T-cell (primary cell): ENCODE data around the gene ATR. TPM values are rescaled to one million over a fixed set of nuclear protein-coding genes. Genes with fewer than 3 reads are reported as not detected.
"Not testable (repeated sequence)": the region's sequence is repeated elsewhere in the genome, so short reads cannot be mapped to it uniquely, and the experiment has no call there.

ENCODE experiments used
- ATAC-seq, 4 experiments: fragments of 200-7000 bp in 3 of 4; fragments of 150-1000 bp in 1 of 4; cut with Tn5 transposase; replicated peaks in 1 of 4; 1 replicate in 3 of 4; 2 replicates in 1 of 4; pipeline ENCODE4 v1.10.0; 2021; ENCODE audit warnings: moderate library complexity in 3 of 4, mild to moderate bottlenecking in 2 of 4, moderate number of reproducible peaks in 1 of 4
- CTCF ChIA-PET, 2 donors: fragments of 300-600 bp; sonication (Branson Sonifier 250); formaldehyde crosslinking; loops; one replicate each; lab custom pipeline; 2022; ENCODE audit warnings: antibody characterized with exemption in 2 of 2; lab: Charles Lee
- POLR2A ChIA-PET, 2 donors: fragments of 300-600 bp; sonication (Branson Sonifier 250); formaldehyde crosslinking; loops; one replicate each; lab custom pipeline; 2022; ENCODE audit warnings: antibody characterized with exemption in 2 of 2; lab: Charles Lee
- DNase-seq, 35 experiments: peaks; one replicate each; pipeline versions ENCODE4 v3.0.0 to v3.0.0-alpha.2; 2013 to 2023
- H3K27ac ChIP-seq: one replicate; pipeline ENCODE4 v1.5.1; 2013; ENCODE audit warnings: low read length
- H3K27me3 ChIP-seq, 2 experiments: replicated peaks in 1 of 2; 1 replicate in 1 of 2; 2 replicates in 1 of 2; pipeline versions ENCODE4 v1.6.1 to v1.7.0; 2013; ENCODE audit warnings: low read length in 1 of 2, mixed read lengths in 1 of 2; ENCODE audit not compliant: control insufficient read depth in 2 of 2, insufficient read depth in 2 of 2; ENCODE audit errors: extremely low read depth in 1 of 2
- H3K36me3 ChIP-seq, 2 donors: 1 replicate in 1 of 2; 2 replicates in 1 of 2; pipeline versions ENCODE4 v1.6.1 to v1.7.0; 2013; ENCODE audit warnings: low read length in 1 of 2; ENCODE audit not compliant: control insufficient read depth in 2 of 2, insufficient read depth in 1 of 2; ENCODE audit errors: extremely low read depth in 1 of 2
- H3K4me1 ChIP-seq, 2 experiments: 1 replicate in 1 of 2; 2 replicates in 1 of 2; pipeline versions ENCODE4 v1.6.1 to v1.7.0; 2013; ENCODE audit warnings: low read length in 2 of 2, mixed read lengths in 1 of 2; ENCODE audit not compliant: insufficient read depth in 2 of 2, control insufficient read depth in 1 of 2; ENCODE audit errors: extremely low read depth in 1 of 2
- H3K4me3 ChIP-seq, 2 donors: 1 replicate in 1 of 2; 2 replicates in 1 of 2; pipeline versions ENCODE4 v1.5.1 to v1.7.0; 2013; ENCODE audit warnings: mild to moderate bottlenecking in 2 of 2, low read length in 1 of 2, moderate library complexity in 1 of 2; ENCODE audit not compliant: control insufficient read depth in 1 of 2; ENCODE audit errors: extremely low read depth in 1 of 2
- H3K9me3 ChIP-seq: 2 replicates; pipeline ENCODE4 v1.7.0; 2013
- H3K27ac Mint-ChIP-seq, 2 donors: one replicate each; pipeline ENCODE4 v1.8.0; 2020 to 2021; ENCODE audit warnings: mild to moderate bottlenecking in 2 of 2, mixed read lengths in 2 of 2
- H3K27me3 Mint-ChIP-seq, 2 donors: one replicate each; pipeline ENCODE4 v1.8.0; 2021 to 2022; ENCODE audit warnings: mixed read lengths in 2 of 2
- H3K36me3 Mint-ChIP-seq: one replicate; pipeline ENCODE4 v1.8.0; 2021; ENCODE audit warnings: mixed read lengths
- H3K4me1 Mint-ChIP-seq, 3 donors: one replicate each; pipeline ENCODE4 v1.8.0; 2020 to 2022; ENCODE audit warnings: mixed read lengths in 3 of 3, mild to moderate bottlenecking in 1 of 3
- H3K4me3 Mint-ChIP-seq, 3 donors: one replicate each; pipeline ENCODE4 v1.8.0; 2020 to 2022; ENCODE audit warnings: mild to moderate bottlenecking in 3 of 3, mixed read lengths in 3 of 3, moderate library complexity in 3 of 3
- H3K9me3 Mint-ChIP-seq, 3 donors: one replicate each; pipeline ENCODE4 v1.8.0; 2020 to 2022; ENCODE audit warnings: mixed read lengths in 3 of 3
- WGBS: methylation state at CpG from one replicate; pipeline ENCODE4 v1.1.5; 2013; ENCODE audit warnings: missing lambda C conversion rate; ENCODE audit not compliant: insufficient coverage; 5-methylcytosine and 5-hydroxymethylcytosine counted together
- total RNA-seq, 35 experiments: library from RNA in 6 of 35; stranded (reverse) in 6 of 35; fragments of 120-200 nt in 1 of 35; gene quantifications; one replicate each; pipeline versions ENCODE4 v1.2.1 to v1.2.4 and lab custom pipeline; 2013 to 2026

The ATR gene
- total RNA-seq, 5 donors from 2014 or later (not counting 1 experiment from before 2014, with no cell fraction given), result 32.8 to 40.9 (median 36.3) TPM

DNA sequence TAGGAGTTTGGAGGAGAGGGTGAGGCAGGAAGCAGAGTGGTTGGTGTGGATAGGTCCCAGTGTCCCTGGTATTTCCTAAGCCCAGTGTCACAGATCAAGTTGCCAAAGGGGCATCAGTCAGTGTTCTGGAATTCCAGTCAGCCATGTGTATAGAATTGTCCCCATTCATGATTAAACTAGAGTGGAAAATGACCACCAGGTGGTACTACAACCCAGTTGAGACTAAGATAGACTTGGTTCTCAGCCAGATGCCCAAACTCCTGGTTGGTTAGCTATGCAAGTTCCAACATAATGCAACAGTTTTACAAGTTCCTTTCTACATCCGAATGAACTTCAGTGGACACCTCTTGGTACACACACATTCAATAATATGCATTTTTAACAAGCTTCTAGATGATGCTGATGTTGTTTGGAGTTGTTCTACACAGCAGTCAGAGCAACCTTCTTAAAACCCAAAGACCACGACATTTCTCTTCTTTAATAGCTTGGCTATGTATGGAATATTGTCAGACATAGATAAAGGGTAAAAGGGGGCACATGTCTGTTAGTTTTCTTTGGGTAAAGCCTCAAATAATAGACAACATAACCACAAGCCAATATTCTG is 8.4 kb upstream of the ATR start:
- Histone ChIP-seq H3K36me3 (no peaks in the 10 kb centered on the region), H3K27ac (no peak overlapping the region), H3K27me3 (peaks cover 0 to 11% of the 10 kb centered on the region in 2 experiments), H3K4me3 (no peak overlapping the region), H3K4me1 (no peaks in the 10 kb centered on the region), H3K9me3 (no peaks in the 10 kb centered on the region)
- WGBS, result no CpG with 5 or more reads among the region's 2 CpGs
- Mint-ChIP-seq H3K27me3 (peaks cover 14% of the 10 kb centered on the region in 2 donors), H3K27ac (no peak overlapping the region), H3K9me3 (no peaks in the 10 kb centered on the region), H3K4me1 (no peaks in the 10 kb centered on the region), H3K4me3 (no peak overlapping the region), H3K36me3 (no peaks in the 10 kb centered on the region)
- CTCF ChIA-PET, result interaction anchor here (0.6 to 1.5 kb wide), 12 partner anchors 10 to 419 kb away, joined by 3 to 11 read pairs (median 4); partner anchors contain the start of genes TRPC1 (in 1 of the 2) and U2SURP (in 1 of the 2)
- peak; percentile 58 to 79 (median 74) for ATAC-seq
- POLR2A ChIA-PET, result no interaction called here
- DNase-seq, result peak in 11 of 35 experiments; percentile 5 to 71 (median 16)

GRCh38 chr3:142581070-142581469 is 2.5 kb upstream of the ATR start:
- POLR2A ChIA-PET, result interaction anchor here in 1 of 2 donors (0.6 to 0.8 kb wide), 2 partner anchors 355 to 1390 kb away, joined by 3 read pairs; no protein-coding TSS in a partner anchor
- not testable (repeated sequence) for H3K4me3 Mint-ChIP-seq

GRCh38 chr3:142580061-142580423 is 1.5 kb upstream of the ATR start:
- no peaks in the 10 kb centered on the region for H3K9me3 ChIP-seq
- Mint-ChIP-seq H3K27ac (peak overlapping the region; percentile 97 to 98), H3K4me1 (peaks cover 42 to 43% (median 43%) of the 10 kb centered on the region in 3 donors), H3K27me3 (peaks cover 4 to 7% of the 10 kb centered on the region in 2 donors), H3K36me3 (peaks cover 6% of the 10 kb centered on the region), H3K4me3 (peak overlapping the region; percentile 93 to 97 (median 96)), H3K9me3 (no peaks in the 10 kb centered on the region)
- peaks cover 14 to 19% of the 10 kb centered on the region in 2 experiments for H3K4me1 ChIP-seq
- ATAC-seq, result no peak
- CTCF ChIA-PET, result interaction anchor here in 1 of 2 donors (0.6 to 1.0 kb wide), 3 partner anchors 10 to 423 kb away, joined by 3 to 5 read pairs (median 3); no protein-coding TSS in a partner anchor
- no peak overlapping the region for H3K4me3 ChIP-seq
- peaks cover 0 to 4% of the 10 kb centered on the region in 2 donors for H3K36me3 ChIP-seq
- peak overlapping the region; percentile 98 for H3K27ac ChIP-seq
- no peak for DNase-seq
- H3K27me3 ChIP-seq, result peaks cover 0 to 13% of the 10 kb centered on the region in 2 experiments
- WGBS, result no CpG with 5 or more reads among the region's 1 CpG
- POLR2A ChIA-PET, result interaction anchor here (0.5 to 1.0 kb wide), 3 partner anchors 9 to 1391 kb away, joined by 3 to 4 read pairs (median 3); partner anchors contain the start of gene U2SURP (in 1 of the 2)

More at GRCh38 chr3:142581070-142581469, 2.5 kb upstream of the ATR start:
- H3K4me1 Mint-ChIP-seq, result peaks cover 32 to 33% (median 32%) of the 10 kb centered on the region in 3 donors
- not testable (repeated sequence) for H3K9me3 Mint-ChIP-seq, H3K27ac Mint-ChIP-seq, H3K36me3 ChIP-seq, ATAC-seq, H3K36me3 Mint-ChIP-seq, H3K27ac ChIP-seq, DNase-seq, H3K4me3 ChIP-seq, H3K9me3 ChIP-seq, H3K27me3 Mint-ChIP-seq
- peaks cover 12 to 15% of the 10 kb centered on the region in 2 experiments for H3K4me1 ChIP-seq
- WGBS, result 94% methylated on average over 2 of the region's 11 CpGs
- CTCF ChIA-PET, result interaction anchor here in 1 of 2 donors (0.6 to 1.0 kb wide), 2 partner anchors 9 to 422 kb away, joined by 3 read pairs; no protein-coding TSS in a partner anchor
- H3K27me3 ChIP-seq, result peaks cover 0 to 16% of the 10 kb centered on the region in 2 experiments

DNA sequence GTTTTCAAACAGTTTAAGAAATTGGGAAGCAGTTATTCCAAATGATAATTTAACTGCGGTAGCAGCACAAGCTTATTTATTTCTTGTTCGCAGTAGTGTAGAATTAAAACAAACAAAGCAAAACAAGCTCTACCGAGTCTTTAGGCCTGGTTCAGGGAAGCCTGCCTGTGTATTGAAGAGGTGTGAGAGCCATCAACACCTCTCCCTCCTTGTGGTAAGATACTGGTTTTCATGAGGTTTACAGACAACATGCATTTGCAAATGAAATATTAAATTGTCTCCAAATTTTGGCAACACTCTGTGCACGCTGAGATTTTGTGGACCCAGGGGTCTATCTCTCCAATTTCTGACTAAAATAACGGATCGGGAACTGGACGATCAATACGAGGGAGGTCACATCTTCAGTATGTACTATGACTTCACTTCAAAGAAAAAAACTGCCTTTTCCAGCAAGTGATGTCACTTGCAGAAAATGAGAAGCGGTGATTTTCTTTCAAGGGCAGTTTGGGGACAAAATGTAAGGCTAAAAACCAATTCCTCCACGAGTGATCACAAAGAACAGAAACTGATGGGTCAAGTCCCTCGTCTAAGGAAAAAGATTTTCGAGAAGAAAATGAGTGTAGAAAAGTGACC is 721 bp downstream of the ATR start:
- Mint-ChIP-seq H3K36me3 (peaks cover 6% of the 10 kb centered on the region), H3K9me3 (no peaks in the 10 kb centered on the region), H3K27ac (peak overlapping the region; percentile 97 to 98), H3K27me3 (peaks cover 0 to 2% of the 10 kb centered on the region in 2 donors), H3K4me3 (peak overlapping the region; percentile 93 to 97 (median 96)), H3K4me1 (peaks cover 55 to 62% (median 58%) of the 10 kb centered on the region in 3 donors)
- DNase-seq, result peak in 3 of 35 experiments; percentile 5 to 49 (median 19)
- ChIA-PET CTCF (interaction anchor here (0.5 to 2.3 kb wide), 8 partner anchors 8 to 1826 kb away, joined by 3 to 9 read pairs (median 4); partner anchors contain the start of gene U2SURP (in 1 of the 2)), POLR2A (interaction anchor here in 1 of 2 donors (0.6 to 1.3 kb wide), 5 partner anchors 19 to 424 kb away, joined by 3 to 11 read pairs (median 4); partner anchors contain the start of genes U2SURP and XRN1)
- 0% methylated on average over 3 of the region's 12 CpGs for WGBS
- peaks cover 0 to 6% of the 10 kb centered on the region in 2 experiments for H3K27me3 ChIP-seq
- H3K4me3 ChIP-seq, result peak overlapping the region; percentile 94 to 96
- H3K36me3 ChIP-seq, result peaks cover 0 to 4% of the 10 kb centered on the region in 2 donors
- ATAC-seq, result no peak
- H3K27ac ChIP-seq, result peak overlapping the region; percentile 98
- no peaks in the 10 kb centered on the region for H3K9me3 ChIP-seq
- H3K4me1 ChIP-seq, result peaks cover 14 to 21% of the 10 kb centered on the region in 2 experiments

DNA sequence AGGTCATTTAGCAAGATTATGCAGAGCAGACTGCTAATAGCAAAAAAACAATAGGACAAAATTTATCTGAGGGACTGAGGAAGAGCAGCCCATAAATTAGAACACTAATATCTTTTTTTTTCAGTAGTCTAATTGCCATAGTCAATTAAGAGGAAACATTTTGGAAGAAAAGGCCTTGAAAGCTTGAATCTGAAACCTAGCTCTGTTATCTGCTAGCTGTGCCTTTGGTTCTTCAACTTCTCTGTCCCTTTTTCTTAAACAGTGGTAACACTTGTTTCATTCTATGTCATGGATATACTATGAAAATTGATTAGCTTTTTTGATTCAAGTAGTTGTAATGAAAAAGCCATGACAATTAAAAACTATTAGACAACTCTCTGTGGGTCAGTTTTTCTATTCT is 1.7 kb downstream of the ATR start:
- Histone ChIP-seq H3K4me3 (no peak overlapping the region), H3K36me3 (peaks cover 0 to 4% of the 10 kb centered on the region in 2 donors), H3K9me3 (no peaks in the 10 kb centered on the region), H3K4me1 (peaks cover 14 to 21% of the 10 kb centered on the region in 2 experiments), H3K27me3 (peaks cover 0 to 3% of the 10 kb centered on the region in 2 experiments), H3K27ac (peak overlapping the region; percentile 98)
- no peak for DNase-seq
- Mint-ChIP-seq H3K4me1 (peaks cover 55 to 64% (median 58%) of the 10 kb centered on the region in 3 donors), H3K36me3 (peaks cover 6% of the 10 kb centered on the region), H3K9me3 (no peaks in the 10 kb centered on the region), H3K4me3 (peak overlapping the region; percentile 93 to 97 (median 96)), H3K27ac (peak overlapping the region in 1 of 2 donors; percentile 61), H3K27me3 (no peaks in the 10 kb centered on the region)
- no peak for ATAC-seq
- CTCF ChIA-PET, result interaction anchor here (0.8 to 2.3 kb wide), 3 partner anchors 10 to 425 kb away, joined by 3 to 9 read pairs (median 4); partner anchors contain the start of gene U2SURP (in 1 of the 2)
- POLR2A ChIA-PET, result interaction anchor here (0.6 to 1.1 kb wide), 5 partner anchors 115 to 448 kb away, joined by 3 to 11 read pairs (median 3); partner anchors contain the start of genes TRPC1 (in 1 of the 2) and U2SURP (in 1 of the 2)
